Endothelial cell of umbilical vein (primary cell): Measurements from ENCODE around the gene STOML3.

ENCODE experiments used
- CTCF ChIP-seq, 2 donors: IDR thresholded peaks; 1 replicate in 1 of 2; 2 replicates in 1 of 2; pipeline ENCODE4 v1.5.1; 2011; ENCODE audit warnings: low read length in 2 of 2, mild to moderate bottlenecking in 2 of 2, moderate library complexity in 2 of 2, control low read depth in 1 of 2, inconsistent platforms in 1 of 2, low read depth in 1 of 2; ENCODE audit not compliant: insufficient read depth in 1 of 2; ENCODE audit errors: extremely low read depth in 1 of 2
- EZH2 ChIP-seq: IDR thresholded peaks from 2 replicates; pipeline ENCODE4 v1.6.1; 2012; ENCODE audit warnings: borderline replicate concordance, low read depth, mild to moderate bottlenecking, moderate library complexity, low read length, inconsistent platforms; ENCODE audit not compliant: severe bottlenecking
- FOS ChIP-seq: IDR thresholded peaks from 2 replicates; pipeline ENCODE4 v1.6.1; 2011; ENCODE audit warnings: mild to moderate bottlenecking, low read length, moderate library complexity, borderline replicate concordance; ENCODE audit not compliant: insufficient read depth
- JUN ChIP-seq: IDR thresholded peaks from 2 replicates; pipeline ENCODE4 v1.6.1; 2011; ENCODE audit warnings: borderline replicate concordance, low read depth; ENCODE audit not compliant: insufficient read length, insufficient read depth
- MAX ChIP-seq: IDR thresholded peaks from 2 replicates; pipeline ENCODE4 v1.6.1; 2011; ENCODE audit not compliant: insufficient read depth, insufficient read length
- POLR2A ChIP-seq: IDR thresholded peaks from 2 replicates; pipeline ENCODE4 v1.6.1; 2012; ENCODE audit warnings: low read depth, mild to moderate bottlenecking, control low read depth, low read length
- POLR2AphosphoS5 ChIP-seq: IDR thresholded peaks from 2 replicates; pipeline ENCODE4 v1.6.1; 2012; ENCODE audit warnings: low read depth, mild to moderate bottlenecking, control low read depth, low read length, moderate library complexity; ENCODE audit not compliant: insufficient read depth

GRCh38 chr13:38979891-38980749 is 10.5 kb downstream of the STOML3 start:
- TF ChIP-seq CTCF (IDR thresholded peaks at IDR 0.05; ENCODE audit: extremely low read depth in 1 of 2, insufficient read depth in 1 of 2, low read depth in 1 of 2, low read length in 2 of 2) = no peak
- no peak for TF ChIP-seq EZH2
- TF ChIP-seq JUN = no peak
- no peak for TF ChIP-seq POLR2A
- no peak for TF ChIP-seq POLR2AphosphoS5
- no peak for TF ChIP-seq MAX
- no peak for TF ChIP-seq FOS
